GM18499 (cell line): ENCODE results near the gene LTBR.
"Not testable (repeated sequence)": the region's sequence is repeated elsewhere in the genome, so short reads cannot be mapped to it uniquely, and the experiment has no call there.

ENCODE experiments used
- ATAC-seq: cut with Tn5 transposase; IDR thresholded peaks from one replicate; pipeline ENCODE4 v1.9.1; 2021; ENCODE audit warnings: moderate number of reproducible peaks; ENCODE audit not compliant: insufficient read depth, unreplicated experiment

Gene LTBR

GRCh38 chr12:6383572-6384498 lies at the start of gene LTBR:
Gene LTBR, plus strand, starts transcription at chr12:6384162. Its CDS starts 197 bp downstream, at chr12:6384359.
- ATAC-seq = no peak

DNA sequence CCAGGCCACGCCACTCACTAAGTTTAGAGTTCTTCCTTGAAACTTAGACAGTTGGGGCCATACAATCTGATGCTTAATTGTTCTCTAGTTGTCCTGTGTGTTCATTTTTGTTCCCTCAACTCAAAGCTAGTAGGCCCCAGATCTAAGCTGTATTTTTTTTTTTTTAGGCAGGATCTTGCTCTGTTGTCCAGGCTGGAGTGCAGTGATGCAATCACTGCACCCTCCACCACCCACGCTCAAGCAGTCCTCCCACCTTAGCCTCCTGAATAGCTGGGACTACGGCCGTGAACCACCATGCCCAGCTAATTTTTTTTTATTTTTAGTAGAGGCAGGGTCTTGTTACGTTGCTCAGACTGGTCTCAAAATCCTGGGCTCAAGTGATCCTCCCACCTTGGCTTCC lies 49.6 kb upstream of the LTBR start:
- ATAC-seq = no peak

DNA sequence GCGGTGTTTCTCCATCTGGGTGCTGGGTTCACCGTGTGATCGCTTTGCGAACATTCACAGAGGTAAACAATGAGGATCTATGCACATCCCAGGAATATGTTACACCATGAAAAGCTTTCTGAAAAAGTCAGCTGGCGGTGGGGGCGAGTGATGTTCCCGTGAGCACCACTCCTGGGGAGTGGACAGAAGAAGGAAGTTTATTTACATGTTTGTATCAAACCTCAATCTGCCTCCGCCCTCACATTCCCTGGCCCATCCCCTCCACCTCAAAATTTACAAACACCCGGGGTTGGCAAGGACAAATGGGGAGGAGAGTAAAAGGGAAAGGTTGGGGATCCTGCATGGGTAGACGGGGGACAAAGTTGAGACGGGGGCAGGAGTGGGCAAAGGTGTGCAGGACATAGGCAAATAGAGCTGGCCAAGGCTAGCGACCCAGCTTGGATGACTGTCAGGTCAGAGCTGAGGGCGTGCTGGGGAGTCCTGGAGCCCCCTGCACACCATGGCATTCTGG lies 49.0 kb upstream of the LTBR start:
- no peak for ATAC-seq

GRCh38 chr12:6335451-6336078 lies 48.4 kb upstream of the LTBR start:
- peak; percentile 39 for ATAC-seq

- no peak for ATAC-seq
Observed at GRCh38 chr12:6336079-6336888, 47.7 kb upstream of the LTBR start.

DNA sequence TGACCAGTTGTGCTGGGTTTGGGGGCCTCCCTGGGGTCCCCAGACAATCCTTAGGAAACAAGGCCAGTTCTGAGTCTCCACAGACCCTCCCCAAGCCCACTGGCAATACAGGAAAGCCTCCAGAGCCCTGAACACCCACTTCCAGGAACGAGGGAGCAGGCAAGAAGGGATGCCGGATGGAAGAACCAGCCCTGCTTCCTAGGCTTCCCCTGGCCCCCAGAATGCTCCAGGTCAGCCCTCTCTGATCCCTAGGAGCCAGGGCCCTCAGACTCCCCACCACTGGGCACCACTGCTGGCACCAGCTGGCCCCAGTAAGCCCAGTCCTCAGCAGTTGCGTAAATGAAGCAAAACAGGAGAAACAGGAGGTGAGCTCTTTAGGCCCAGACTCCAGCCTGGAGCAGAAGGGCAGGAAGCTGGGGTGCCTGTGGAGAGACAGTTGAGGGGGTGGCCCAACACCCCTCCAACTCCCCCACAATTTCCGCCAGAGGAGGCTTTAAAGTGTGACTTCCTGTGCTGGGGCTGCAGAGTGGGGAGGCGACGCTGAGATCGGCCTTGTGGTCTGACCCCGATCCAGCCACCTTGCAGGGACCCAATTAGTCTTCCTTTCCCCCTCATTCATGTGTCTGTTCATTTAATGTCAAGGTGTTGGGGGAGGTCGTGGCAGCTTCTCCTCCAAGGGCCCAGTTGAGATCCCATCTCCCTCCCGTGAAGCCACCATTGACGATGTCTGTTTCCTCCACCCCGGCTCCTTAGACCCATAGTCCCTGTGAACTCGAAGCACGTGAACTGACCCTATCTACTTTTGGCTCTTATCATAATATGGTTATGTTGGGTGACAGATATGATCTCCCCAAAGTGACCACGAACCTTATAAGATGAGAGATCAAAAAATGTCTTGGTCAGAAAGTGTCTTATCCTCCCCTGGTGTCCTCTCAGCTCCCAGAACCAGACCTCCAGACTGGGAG lies 46.8 kb upstream of the LTBR start:
- no peak for ATAC-seq

DNA sequence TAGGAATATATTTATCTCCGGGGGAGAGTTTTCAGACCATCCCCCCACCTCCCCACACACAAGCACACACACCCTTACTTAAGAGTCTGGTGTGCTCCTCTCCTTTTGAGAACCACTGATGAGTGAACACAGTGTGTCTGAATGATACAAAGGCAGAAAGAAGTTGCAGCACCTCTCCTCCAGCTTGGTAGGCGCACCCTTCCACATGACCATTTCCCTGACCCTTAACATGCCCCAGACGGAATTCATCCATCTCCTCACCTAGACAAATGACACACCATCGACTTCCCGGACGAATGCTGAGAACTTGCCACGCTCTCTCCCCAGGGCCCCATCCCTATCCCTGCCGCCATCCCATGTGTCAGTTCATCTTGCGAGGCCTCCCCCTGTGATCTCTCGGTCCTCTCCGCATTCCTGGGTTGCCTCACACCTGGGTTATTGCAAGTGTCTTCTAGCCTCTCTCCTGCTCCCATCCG lies 46.0 kb upstream of the LTBR start:
- no peak for ATAC-seq

DNA sequence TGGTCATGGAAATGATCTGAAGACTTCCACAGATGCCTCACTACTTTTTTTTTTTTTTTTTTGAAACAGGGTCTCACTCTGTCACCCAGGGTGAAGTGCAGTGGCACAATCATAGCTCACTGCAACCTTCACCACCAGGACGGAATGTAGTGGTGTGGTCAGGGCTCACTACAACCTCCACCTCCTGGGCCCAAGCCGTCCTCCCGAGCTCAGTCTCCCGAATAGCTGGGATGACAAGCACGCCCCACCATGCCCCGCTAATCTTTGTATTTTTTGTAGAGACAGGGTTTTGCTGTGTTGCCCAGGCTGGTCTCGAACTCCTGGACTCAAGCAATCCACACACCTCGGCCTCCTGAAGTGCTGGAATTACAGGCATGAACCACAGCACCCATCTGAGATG lies 45.4 kb upstream of the LTBR start:
- not testable (repeated sequence) for ATAC-seq

- no peak for ATAC-seq
Observed at GRCh38 chr12:6338955-6339354, 45.0 kb upstream of the LTBR start.

DNA sequence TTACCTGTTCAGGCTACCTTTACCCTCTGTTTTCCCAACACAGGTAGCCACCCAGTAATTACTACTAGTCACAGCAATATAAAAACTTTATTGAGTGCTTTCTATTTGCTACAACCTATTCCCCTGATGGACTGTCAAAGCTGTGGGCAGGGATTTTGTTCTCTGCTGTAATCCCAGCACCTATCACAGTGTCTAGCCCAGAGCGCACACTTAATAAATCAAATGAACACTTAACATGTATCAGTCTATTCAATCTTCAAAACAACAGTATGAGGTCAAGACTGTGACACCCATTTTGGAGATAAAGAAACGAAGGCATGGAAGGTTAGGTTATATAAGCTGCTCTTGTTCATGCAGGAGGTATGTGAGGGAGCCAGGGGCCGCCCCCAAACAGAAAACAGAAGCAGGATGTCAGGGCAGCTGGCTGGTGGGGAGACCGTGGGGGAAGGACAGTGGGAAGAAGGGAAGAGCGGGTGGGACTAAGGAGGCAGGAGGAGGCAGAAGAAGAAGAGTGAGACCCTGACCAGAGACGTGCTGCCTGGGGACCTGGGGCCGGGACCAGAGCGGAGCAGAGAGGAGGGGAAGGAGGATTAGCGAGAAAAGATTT lies 43.8 kb upstream of the LTBR start:
- ATAC-seq = no peak

GRCh38 chr12:6340745-6341416 lies 43.1 kb upstream of the LTBR start:
- no peak for ATAC-seq

DNA sequence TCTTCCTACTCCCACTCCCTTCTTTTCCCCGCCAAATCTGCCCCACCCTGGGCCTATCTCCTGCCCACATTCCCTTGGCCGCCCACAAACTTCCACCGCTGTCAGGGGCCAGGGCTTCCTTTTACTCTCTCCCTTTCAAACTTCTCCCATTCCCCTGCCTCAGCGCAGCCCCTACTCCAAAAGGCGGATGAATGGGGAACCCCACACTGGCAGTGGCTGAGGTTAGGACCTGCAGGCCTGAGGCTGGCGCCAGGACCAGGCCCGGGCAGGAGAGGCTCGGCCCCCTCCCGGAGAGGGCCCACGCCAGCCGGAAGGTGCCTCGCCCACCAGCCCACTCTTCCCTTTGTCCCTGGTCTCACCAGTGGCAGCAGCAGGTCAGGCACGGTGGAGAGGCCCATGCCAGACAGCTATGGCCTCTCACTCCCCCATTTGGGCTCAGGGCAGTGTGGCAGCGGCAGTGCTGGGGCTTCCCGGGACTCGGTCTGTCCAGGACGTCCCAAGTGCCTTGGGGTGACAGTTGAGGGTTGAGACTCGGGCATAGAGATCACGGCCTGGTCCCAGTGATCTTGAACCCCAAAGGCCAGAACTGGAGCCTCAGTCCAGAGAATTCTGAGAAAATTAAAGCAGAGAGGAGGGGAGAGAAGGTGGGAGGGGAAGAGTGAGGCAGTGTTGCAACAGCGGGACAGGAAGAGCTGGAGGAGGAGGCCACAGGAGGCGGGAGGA lies 42.4 kb upstream of the LTBR start, which contains the start of gene TNFRSF1A:
Gene TNFRSF1A, minus strand, starts transcription at position 660 of the 723 bp plus-strand sequence. Its CDS starts 262 bp downstream, at position 398.
- ATAC-seq = no peak

GRCh38 chr12:6342140-6342889 lies 41.6 kb upstream of the LTBR start:
- ATAC-seq = no peak

- no peak for ATAC-seq
Observed at GRCh38 chr12:6343518-6343917, 40.4 kb upstream of the LTBR start.

DNA sequence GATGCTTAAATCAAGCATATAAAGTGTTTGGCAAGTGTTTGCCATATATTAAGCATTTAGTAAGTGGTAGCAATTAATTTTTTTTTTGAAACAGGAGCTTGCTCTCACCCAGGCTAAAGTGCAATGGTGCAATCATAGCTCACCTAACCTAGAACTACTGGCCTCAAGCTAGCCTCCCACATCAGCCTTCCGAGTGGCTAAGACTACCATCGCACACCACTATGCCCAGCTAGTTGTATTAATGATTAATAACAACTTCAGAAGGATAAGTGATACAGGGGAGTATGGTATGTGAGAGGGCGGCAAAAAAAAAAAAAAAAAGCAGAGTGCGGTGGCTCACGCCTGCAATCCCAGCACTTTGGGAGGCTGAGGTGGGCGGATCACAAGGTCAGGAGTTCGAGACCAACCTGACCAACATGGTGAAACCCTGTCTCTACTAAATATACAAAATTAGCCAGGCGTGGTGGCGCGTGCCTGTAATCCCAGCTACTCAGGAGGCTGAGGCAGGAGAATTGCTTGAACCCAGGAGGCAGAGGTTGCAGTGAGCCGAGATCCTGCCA lies 39.8 kb upstream of the LTBR start:
- not testable (repeated sequence) for ATAC-seq

DNA sequence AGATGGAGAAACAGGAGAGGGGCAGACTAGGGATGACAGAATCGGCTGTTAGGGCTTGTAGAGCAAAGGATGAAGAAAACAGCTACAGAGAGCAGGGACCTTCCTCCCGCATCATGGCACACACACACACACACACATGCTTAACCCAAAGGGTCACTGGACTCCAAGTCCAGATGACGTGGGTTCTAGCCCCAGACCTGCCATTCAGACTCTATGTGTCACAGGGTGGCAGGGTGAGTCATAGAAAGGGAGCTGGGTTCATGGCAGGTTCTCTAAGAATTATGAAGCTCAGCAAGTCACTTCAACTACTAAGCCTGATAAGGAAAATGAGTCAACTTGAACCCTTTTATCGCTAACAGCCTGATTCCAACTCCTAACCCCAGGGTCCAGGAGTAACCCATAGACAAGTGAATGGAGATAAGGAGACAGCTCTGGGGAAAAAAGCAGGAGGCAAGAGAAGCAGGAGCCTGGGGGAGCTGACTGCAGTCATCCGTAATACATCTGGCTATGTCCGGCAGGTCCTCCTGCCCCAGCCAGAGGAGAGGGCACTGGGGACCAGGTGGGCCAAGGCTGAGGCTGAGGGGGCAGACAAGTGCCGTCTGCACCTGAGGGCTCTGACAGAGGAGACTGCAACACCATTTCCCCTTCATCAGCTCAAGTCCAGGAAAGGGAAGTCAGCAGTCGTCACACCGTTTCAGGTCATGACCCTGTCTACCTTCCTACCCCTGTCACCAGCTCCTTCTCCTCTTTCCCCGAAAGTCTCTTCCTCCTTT lies 38.5 kb upstream of the LTBR start:
- ATAC-seq = no peak
